ENCODE results near the gene LYST. TPM values are rescaled to one million over a fixed set of nuclear protein-coding genes. Genes with fewer than 3 reads are reported as not detected.

The LYST gene
- total and polyA plus RNA-seq, 12 donors = 6.7 to 48.0 (median 19.0) TPM

- DNase-seq = no peak
- H3K9me3 ChIP-seq (replicated peaks in 1 of 3) = no peaks in the 10 kb centered on the region
- 58 to 89% (median 76%) methylated on average over 2 of the region's 2 CpGs for WGBS, 4 donors
- no peak overlapping the region for H3K27ac ChIP-seq
- intact Hi-C loops (cut with DNase I) = no loop called here
- no peak overlapping the region for H3K4me3 ChIP-seq
- H3K27me3 ChIP-seq = no peaks in the 10 kb centered on the region
- H3K4me1 ChIP-seq (replicated peaks in 1 of 2) = peaks cover 0 to 13% of the 10 kb centered on the region in 2 donors
- no peaks in the 10 kb centered on the region for H3K36me3 ChIP-seq (replicated peaks in 1 of 2)
- no peak for TF ChIP-seq CTCF (IDR thresholded peaks at IDR 0.05)
- no peak for TF ChIP-seq POLR2A (IDR thresholded peaks at IDR 0.05)
These were observed 8.9 kb downstream of the LYST start for GRCh38 chr1:235857756-235858155.

- TF ChIP-seq CTCF (IDR thresholded peaks at IDR 0.05) (no peak), POLR2A (IDR thresholded peaks at IDR 0.05) (no peak)
- intact Hi-C loops (cut with DNase I) = no loop called here
- H3K4me3 ChIP-seq = no peak overlapping the region
- H3K27me3 ChIP-seq = no peaks in the 10 kb centered on the region
- no peaks in the 10 kb centered on the region for H3K36me3 ChIP-seq (replicated peaks in 1 of 2)
- H3K27ac ChIP-seq = no peak overlapping the region
- WGBS, 4 donors = 71 to 84% (median 74%) methylated on average over 1 of the region's 1 CpG
- peaks cover 0 to 7% of the 10 kb centered on the region in 2 donors for H3K4me1 ChIP-seq (replicated peaks in 1 of 2)
- no peaks in the 10 kb centered on the region for H3K9me3 ChIP-seq (replicated peaks in 1 of 3)
- DNase-seq = no peak
These were observed 10.8 kb downstream of the LYST start for GRCh38 chr1:235855811-235856429.

- DNase-seq = no peak
- no peaks in the 10 kb centered on the region for H3K9me3 ChIP-seq (replicated peaks in 1 of 3)
- intact Hi-C loops (cut with DNase I) = no loop called here
- H3K27ac ChIP-seq = no peak overlapping the region
- TF ChIP-seq POLR2A (IDR thresholded peaks at IDR 0.05) = no peak
- TF ChIP-seq CTCF (IDR thresholded peaks at IDR 0.05) = no peak
- no peaks in the 10 kb centered on the region for H3K27me3 ChIP-seq
- WGBS, 4 donors = 86 to 91% (median 89%) methylated on average over 3 of the region's 3 CpGs
- H3K4me1 ChIP-seq (replicated peaks in 1 of 2) = peaks cover 0 to 7% of the 10 kb centered on the region in 2 donors
- H3K36me3 ChIP-seq (replicated peaks in 1 of 2) = no peaks in the 10 kb centered on the region
- H3K4me3 ChIP-seq = no peak overlapping the region
These were observed 12.4 kb downstream of the LYST start for GRCh38 chr1:235854347-235854746.

GRCh38 chr1:235853653-235854052, 13.1 kb downstream of the LYST start:
- no peak for TF ChIP-seq CTCF (IDR thresholded peaks at IDR 0.05)
- no peak for TF ChIP-seq POLR2A (IDR thresholded peaks at IDR 0.05)
- no peaks in the 10 kb centered on the region for H3K27me3 ChIP-seq
- H3K36me3 ChIP-seq (replicated peaks in 1 of 2) = no peaks in the 10 kb centered on the region
- WGBS, 4 donors = 87 to 93% (median 89%) methylated on average over 7 of the region's 7 CpGs
- peaks cover 0 to 7% of the 10 kb centered on the region in 2 donors for H3K4me1 ChIP-seq (replicated peaks in 1 of 2)
- intact Hi-C loops (cut with DNase I) = no loop called here
- H3K9me3 ChIP-seq (replicated peaks in 1 of 3) = no peaks in the 10 kb centered on the region
- no peak overlapping the region for H3K27ac ChIP-seq
- no peak for DNase-seq
- H3K4me3 ChIP-seq = no peak overlapping the region
